RWPE2 (cell line): ENCODE data around the gene ATP1B1.

Source experiments
- ATAC-seq: fragments of 200-7000 bp; cut with Tn5 transposase; 3 replicates; pipeline ENCODE4 v1.9.1; 2021; ENCODE audit warnings: low read depth
- DNase-seq: peaks from one replicate; pipeline ENCODE4 v3.0.0-alpha.2; 2020; ENCODE audit warnings: low spot score
- H3K27ac ChIP-seq: fragments of 450-650 bp; 2 replicates; pipeline ENCODE4 v1.5.1; 2017; ENCODE audit warnings: mild to moderate bottlenecking; ENCODE audit not compliant: poor library complexity, severe bottlenecking
- H3K27me3 ChIP-seq: fragments of 250-450 bp; sonication (Bioruptor Pico); 2 replicates; pipeline ENCODE4 v1.5.1; 2021; ENCODE audit warnings: mild to moderate bottlenecking, moderate library complexity; ENCODE audit not compliant: insufficient read depth, poor library complexity, severe bottlenecking
- H3K36me3 ChIP-seq: fragments of 250-450 bp; sonication (Bioruptor Pico); 2 replicates; pipeline ENCODE4 v1.5.1; 2020; ENCODE audit warnings: low read depth, mild to moderate bottlenecking, moderate library complexity
- H3K4me1 ChIP-seq: fragments of 250-450 bp; sonication (Bioruptor Pico); 2 replicates; pipeline ENCODE4 v1.5.1; 2021; ENCODE audit warnings: mild to moderate bottlenecking, moderate library complexity; ENCODE audit not compliant: insufficient read depth, poor library complexity, severe bottlenecking
- H3K4me3 ChIP-seq: fragments of 250-450 bp; sonication (Bioruptor Pico); 2 replicates; pipeline ENCODE4 v1.5.1; 2021; ENCODE audit warnings: mild to moderate bottlenecking, moderate library complexity; ENCODE audit not compliant: severe bottlenecking
- H3K9me3 ChIP-seq: fragments of 250-450 bp; sonication (Bioruptor Pico); 2 replicates; pipeline ENCODE4 v1.5.1; 2021; ENCODE audit warnings: mild to moderate bottlenecking, moderate library complexity; ENCODE audit not compliant: severe bottlenecking
- TF ChIP-seq, protein P1 (sequence below): fragments of 450-650 bp; IDR thresholded peaks from one replicate; pipeline ENCODE4 v1.5.1; 2017; ENCODE audit warnings: mild to moderate bottlenecking, moderate library complexity; ENCODE audit not compliant: poor library complexity, severe bottlenecking

The ATP1B1 gene

DNA sequence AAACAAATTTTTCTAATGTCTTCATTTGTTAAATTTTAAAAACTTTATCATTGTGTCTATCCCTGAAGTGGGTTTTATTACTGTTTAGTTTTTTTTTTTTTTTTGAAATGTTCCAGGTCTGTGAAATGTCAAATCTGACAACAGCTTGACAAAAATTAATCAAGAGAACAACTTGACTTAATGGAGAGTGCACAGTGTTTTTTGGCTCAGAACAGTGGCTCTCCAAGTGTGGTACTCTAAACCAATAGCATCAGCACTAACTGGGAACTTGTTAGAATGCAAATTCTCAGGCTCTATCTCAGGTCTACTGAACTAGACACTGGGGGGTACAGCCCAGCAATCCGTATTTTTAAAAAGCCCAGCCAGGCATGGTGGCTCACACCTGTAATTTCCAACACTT, 49.2 kb downstream of the ATP1B1 start:
- Histone ChIP-seq H3K4me1 (no peaks in the 10 kb centered on the region), H3K27ac (no peak overlapping the region), H3K36me3 (no peaks in the 10 kb centered on the region), H3K4me3 (no peak overlapping the region), H3K9me3 (no peaks in the 10 kb centered on the region), H3K27me3 (no peaks in the 10 kb centered on the region)
- ATAC-seq, result no peak
- no peak for DNase-seq
- TF ChIP-seq, protein P1, sequence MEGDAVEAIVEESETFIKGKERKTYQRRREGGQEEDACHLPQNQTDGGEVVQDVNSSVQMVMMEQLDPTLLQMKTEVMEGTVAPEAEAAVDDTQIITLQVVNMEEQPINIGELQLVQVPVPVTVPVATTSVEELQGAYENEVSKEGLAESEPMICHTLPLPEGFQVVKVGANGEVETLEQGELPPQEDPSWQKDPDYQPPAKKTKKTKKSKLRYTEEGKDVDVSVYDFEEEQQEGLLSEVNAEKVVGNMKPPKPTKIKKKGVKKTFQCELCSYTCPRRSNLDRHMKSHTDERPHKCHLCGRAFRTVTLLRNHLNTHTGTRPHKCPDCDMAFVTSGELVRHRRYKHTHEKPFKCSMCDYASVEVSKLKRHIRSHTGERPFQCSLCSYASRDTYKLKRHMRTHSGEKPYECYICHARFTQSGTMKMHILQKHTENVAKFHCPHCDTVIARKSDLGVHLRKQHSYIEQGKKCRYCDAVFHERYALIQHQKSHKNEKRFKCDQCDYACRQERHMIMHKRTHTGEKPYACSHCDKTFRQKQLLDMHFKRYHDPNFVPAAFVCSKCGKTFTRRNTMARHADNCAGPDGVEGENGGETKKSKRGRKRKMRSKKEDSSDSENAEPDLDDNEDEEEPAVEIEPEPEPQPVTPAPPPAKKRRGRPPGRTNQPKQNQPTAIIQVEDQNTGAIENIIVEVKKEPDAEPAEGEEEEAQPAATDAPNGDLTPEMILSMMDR, result no peak

- H3K27ac ChIP-seq, result no peak overlapping the region
- H3K4me3 ChIP-seq, result no peak overlapping the region
- TF ChIP-seq, protein P1, result no peak
- DNase-seq, result no peak
- H3K9me3 ChIP-seq, result no peaks in the 10 kb centered on the region
- H3K4me1 ChIP-seq, result peaks cover 8% of the 10 kb centered on the region
- no peak for ATAC-seq
- H3K27me3 ChIP-seq, result no peaks in the 10 kb centered on the region
- no peaks in the 10 kb centered on the region for H3K36me3 ChIP-seq
Observed at GRCh38 chr1:169156580-169156979, 50.1 kb downstream of the ATP1B1 start.

GRCh38 chr1:169160845-169161495, 54.5 kb downstream of the ATP1B1 start:
- H3K9me3 ChIP-seq, result no peaks in the 10 kb centered on the region

GRCh38 chr1:169161496-169162194, 55.2 kb downstream of the ATP1B1 start:
- DNase-seq (no peak), ATAC-seq (peak; percentile 68)
- H3K4me1 ChIP-seq, result peaks cover 16% of the 10 kb centered on the region
- H3K36me3 ChIP-seq, result no peaks in the 10 kb centered on the region
- peak overlapping the region; percentile 53 for H3K27ac ChIP-seq
- H3K4me3 ChIP-seq, result no peak overlapping the region
- H3K9me3 ChIP-seq, result no peaks in the 10 kb centered on the region
- TF ChIP-seq, protein P1, result peak; percentile 10
- H3K27me3 ChIP-seq, result no peaks in the 10 kb centered on the region

More at GRCh38 chr1:169160845-169161495, 54.5 kb downstream of the ATP1B1 start:
- Histone ChIP-seq H3K36me3 (no peaks in the 10 kb centered on the region), H3K27me3 (no peaks in the 10 kb centered on the region), H3K4me3 (no peak overlapping the region), H3K27ac (peak overlapping the region; percentile 53), H3K4me1 (peaks cover 16% of the 10 kb centered on the region)
- DNase-seq, result no peak
- ATAC-seq, result peak; percentile 80
- TF ChIP-seq, protein P1, result no peak

GRCh38 chr1:169163059-169163458, 56.6 kb downstream of the ATP1B1 start:
- Histone ChIP-seq H3K9me3 (no peaks in the 10 kb centered on the region), H3K27me3 (no peaks in the 10 kb centered on the region), H3K4me1 (peaks cover 16% of the 10 kb centered on the region), H3K36me3 (0 out of 2 replicates have a peak, but pooled peaks cover 2% of the 10 kb centered on the region), H3K27ac (no peak overlapping the region), H3K4me3 (no peak overlapping the region)
- DNase-seq (no peak), ATAC-seq (peak; percentile 43; the same call in 2 of the 3 replicates)
- TF ChIP-seq, protein P1, result no peak
